OCI-LY7 (cell line): ENCODE measurements around the gene MKRN1.
A peak's percentile ranks its signal among the peaks of the same experiment; 100 is the strongest.

Experiments
- CTCF ChIP-seq: fragments of 200-600 bp; sonication (generic); conservative IDR thresholded peaks from 2 replicates; pipeline ENCODE4 v1.5.1; 2014; ENCODE audit warnings: mild to moderate bottlenecking, antibody characterized with exemption, low read length, moderate library complexity, mixed read lengths
- EZH2phosphoT487 ChIP-seq: fragments of 200-600 bp; sonication (generic); IDR thresholded peaks from 2 replicates; pipeline ENCODE4 v1.6.1; 2018; ENCODE audit warnings: low read depth, borderline replicate concordance, mild to moderate bottlenecking, mixed run types, antibody characterized with exemption, low read length, moderate library complexity, mixed read lengths

GRCh38 chr7:140517546-140518369 lies 38.5 kb upstream of the MKRN1 start:
- TF ChIP-seq CTCF: peak; percentile 77
- no peak for TF ChIP-seq EZH2phosphoT487
